ENCODE data around the gene CTXN1.

- TF ChIP-seq CTCF (IDR thresholded peaks at IDR 0.05) (no peak), POLR2A (IDR thresholded peaks at IDR 0.05) (no peak), POLR2AphosphoS5 (IDR thresholded peaks at IDR 0.05) (no peak)
Observed at GRCh38 chr19:7959211-7959610, 33.3 kb upstream of the CTXN1 start.

Data from prostate gland (tissue), 2 donors.